Measurements from ENCODE around the gene GLB1L.
"Not testable (repeated sequence)": the region's sequence is repeated elsewhere in the genome, so short reads cannot be mapped to it uniquely, and the experiment has no call there.

The GLB1L gene

DNA sequence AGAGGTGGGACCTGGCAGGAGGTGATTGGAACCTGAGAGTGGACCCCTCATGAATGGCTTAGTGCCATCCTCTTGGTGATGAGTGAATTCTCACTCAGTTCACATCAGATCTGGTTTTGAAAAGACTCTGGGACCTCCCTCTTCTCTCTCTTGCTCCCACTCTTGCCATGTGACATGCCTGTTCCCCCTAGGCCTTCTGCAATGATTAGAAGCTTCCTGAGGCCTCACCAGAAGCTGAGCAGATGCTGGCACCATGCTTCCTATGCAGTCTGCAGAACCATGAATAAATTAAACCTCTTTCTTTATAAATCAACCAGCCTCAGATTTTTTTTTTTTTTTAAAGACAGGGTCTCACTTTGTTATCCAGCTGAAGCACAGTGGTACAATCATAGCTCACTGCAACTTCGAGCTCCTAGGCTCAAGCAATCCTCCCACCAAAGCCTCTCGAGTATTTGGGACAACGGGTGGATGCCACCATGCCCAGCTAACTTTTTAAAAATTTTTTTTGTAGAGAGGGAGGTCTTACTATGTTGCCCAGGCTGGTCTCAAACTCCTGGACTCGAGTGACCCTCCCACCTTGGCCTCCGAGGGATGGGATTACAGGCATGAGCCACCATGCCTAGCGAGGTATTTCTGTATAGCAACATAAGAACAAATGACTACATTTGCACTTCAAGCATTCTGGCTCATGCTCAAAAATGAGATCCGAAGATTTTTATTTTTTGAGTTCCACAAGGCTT is 40.6 kb downstream of the GLB1L start:
- no peak for DNase-seq

DNA sequence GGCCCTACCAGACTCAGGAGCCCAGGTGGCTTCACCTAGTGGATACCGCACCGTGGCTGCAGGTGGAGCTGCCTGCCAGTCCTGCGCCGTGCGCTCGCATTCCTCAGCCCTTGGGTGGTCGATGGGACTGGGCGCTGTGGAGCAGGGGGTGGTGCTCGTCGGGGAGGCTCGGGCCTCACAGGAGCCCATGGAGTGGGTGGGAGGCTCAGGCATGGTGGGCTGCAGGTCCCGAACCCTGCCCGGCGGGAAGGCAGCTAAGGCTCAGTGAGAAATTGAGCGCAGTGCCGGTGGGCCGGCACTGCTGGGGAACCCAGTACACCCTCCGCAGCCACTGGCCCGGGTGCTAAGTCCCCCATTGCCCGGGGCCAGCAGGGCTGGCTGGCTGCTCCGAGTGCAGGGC is 43.9 kb downstream of the GLB1L start:
- DNase-seq: not testable (repeated sequence)

DNA sequence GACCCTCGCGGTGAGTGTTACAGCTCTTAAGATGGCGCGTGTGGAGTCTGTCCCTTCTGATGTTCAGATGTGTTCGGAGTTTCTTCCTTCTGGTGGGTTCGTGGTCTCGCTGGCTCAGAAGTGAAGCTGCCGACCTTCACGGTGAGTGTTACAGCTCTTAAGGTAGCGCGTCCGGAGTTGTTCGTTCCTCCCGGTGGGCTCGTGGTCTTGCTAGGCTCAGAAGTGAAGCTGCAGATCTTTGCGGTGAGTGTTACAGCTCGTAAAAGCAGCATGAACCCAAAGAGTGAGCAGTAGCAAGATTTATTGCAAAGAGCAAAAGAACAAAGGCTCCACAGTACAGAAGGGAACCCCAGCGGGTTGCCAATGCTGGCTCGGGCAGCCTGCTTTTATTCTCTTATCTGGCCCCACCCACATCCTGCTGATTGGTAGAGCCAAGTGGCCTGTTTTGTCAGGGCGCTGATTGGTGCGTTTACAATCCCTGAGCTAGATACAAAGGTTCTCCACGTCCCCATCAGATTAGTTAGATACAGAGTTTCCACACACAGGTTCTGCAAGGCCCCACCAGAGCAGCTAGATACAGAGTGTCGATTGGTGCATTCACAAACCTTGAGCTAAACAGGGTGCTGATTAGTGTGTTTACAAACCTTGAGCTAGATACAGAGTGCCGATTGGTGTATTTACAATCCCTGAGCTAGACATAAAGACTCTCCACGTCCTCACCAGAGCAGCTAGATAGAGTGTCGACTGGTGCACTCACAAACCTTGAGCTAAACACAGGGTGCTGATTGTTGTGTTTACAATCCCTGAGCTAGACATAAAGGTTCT is 44.5 kb downstream of the GLB1L start:
- not testable (repeated sequence) for DNase-seq

GRCh38 chr2:219199470-219200211 is 45.6 kb downstream of the GLB1L start:
- no peak for DNase-seq

- DNase-seq: no peak
Observed at GRCh38 chr2:219198974-219199373, 46.3 kb downstream of the GLB1L start.

DNA sequence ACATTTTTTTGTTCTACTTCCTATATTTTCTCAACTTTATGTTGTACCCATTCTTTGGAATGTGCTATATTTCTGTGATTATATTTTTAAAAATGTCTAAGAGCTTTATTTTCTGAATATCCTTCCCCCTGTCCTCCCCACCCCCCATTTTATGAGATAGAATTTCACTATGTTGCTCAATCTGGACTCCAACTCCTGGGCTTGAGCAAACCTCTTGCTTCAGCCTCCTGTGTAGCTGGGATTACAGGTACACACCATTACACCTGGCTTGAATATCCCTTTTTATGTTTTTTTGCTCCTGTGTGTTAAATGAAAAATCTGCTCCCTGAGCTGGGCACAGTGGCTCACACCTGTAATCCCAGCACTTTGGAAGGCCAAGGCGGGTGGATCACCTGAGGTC is 47.9 kb downstream of the GLB1L start:
- no peak for DNase-seq

DNA sequence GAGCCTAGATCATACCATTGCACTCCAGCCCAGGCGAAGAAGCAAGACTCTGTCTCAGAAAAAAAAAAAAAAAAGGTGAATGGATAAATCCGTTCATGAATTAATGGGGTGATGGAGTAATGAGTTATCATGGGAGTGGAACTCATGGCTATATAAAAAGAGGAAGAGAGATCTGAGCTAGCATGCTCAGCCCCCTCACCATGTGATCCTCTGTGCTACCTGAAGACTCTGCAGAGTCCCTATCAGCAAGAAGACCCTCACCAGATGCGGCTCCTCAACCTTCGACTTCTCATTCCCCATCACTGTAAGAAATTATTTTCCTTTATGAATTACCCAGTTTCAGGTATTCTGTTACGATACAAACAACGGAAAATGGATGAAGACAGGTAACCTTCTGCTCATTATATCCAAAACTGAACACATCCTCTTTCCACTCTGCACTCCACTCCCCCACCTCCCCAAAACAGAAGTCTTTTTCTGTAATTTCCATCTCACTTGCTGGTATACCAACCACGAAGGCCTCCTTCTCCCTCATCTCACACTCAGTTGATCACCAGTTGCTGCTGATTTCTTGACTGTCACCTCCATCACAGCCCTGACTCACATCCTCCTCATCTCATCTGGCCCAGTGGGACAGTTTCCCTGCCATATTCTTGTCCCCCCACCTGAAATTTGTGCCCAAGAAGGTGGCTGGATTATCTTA is 58.3 kb downstream of the GLB1L start:
- DNase-seq: no peak

Measured in NCI-H146 (cell line).